Fibroblast of the aortic adventitia (primary cell): ENCODE results near the gene NRG3. TPM values are rescaled to one million over a fixed set of nuclear protein-coding genes. Genes with fewer than 3 reads are reported as not detected.

Experiments
- DNase-seq: peaks from one replicate; pipeline ENCODE4 v3.0.0-alpha.2; 2010; ENCODE audit warnings: low read depth
- H3K4me3 ChIP-seq: 2 replicates; pipeline ENCODE4 v1.5.1; 2011; ENCODE audit warnings: low read depth, mild to moderate bottlenecking, control low read depth, low read length, moderate library complexity
- CTCF ChIP-seq: IDR thresholded peaks from 2 replicates; pipeline ENCODE4 v1.5.1; 2011; ENCODE audit warnings: mild to moderate bottlenecking, low read length, control low read depth, inconsistent platforms; ENCODE audit not compliant: insufficient read depth
- total RNA-seq: library from RNA; depleted of rRNA; stranded (reverse); fragments of >200 nt; gene quantifications from 2 replicates; pipeline ENCODE4 v1.2.3, GENCODE V29; 2012; ENCODE audit warnings: low replicate concordance

Gene NRG3
- total RNA-seq, 1 donor, result not detected

DNA sequence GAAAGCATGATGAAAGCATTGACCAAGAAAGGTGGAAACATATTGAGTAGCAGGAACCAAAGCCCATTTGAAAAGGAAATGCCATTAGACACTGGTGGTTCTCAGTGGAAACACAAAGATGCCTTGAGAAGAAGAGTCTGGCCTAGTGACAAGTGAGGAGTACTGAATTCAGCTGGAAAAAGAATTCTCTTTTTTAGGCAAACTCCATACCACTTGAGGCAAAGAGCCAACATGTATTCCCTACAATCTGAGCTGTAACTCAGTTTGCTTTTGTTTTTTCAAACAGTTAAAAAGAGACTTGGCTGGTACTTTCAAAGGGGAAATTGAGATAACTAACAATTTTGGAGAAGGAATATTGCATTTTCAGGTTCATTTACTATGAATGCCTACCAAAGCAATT lies 624.0 kb downstream of the NRG3 start:
- no peak for DNase-seq

DNA sequence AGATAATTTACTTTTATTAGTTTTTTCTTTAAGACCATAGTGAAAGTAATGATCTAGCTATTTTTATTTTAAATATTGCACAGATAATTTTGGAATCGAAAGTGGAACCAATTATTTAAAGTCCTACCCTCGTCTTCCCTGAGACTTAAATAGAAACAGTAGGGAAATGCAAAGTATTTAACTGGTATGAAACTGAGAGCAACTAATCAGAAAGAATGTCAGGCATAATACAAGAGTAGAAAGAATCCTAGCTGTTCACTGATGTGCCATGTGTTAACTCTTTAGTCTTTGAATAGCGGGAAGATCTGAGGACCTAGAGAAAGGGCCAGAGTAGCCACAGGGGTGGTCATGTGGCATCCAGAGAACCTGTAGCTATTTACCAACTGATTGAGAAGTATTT lies 630.0 kb downstream of the NRG3 start:
- TF ChIP-seq CTCF, result no peak
- no peak overlapping the region for H3K4me3 ChIP-seq
- DNase-seq, result no peak

More for the DNA sequence above, 624.0 kb downstream of the NRG3 start:
- no peak for TF ChIP-seq CTCF
- H3K4me3 ChIP-seq, result no peak overlapping the region

- no peak for TF ChIP-seq CTCF
- DNase-seq, result no peak
- H3K4me3 ChIP-seq, result no peak overlapping the region
These were observed 631.8 kb downstream of the NRG3 start for GRCh38 chr10:82506680-82507376.

GRCh38 chr10:82515256-82515655 lies 640.3 kb downstream of the NRG3 start:
- no peak for TF ChIP-seq CTCF
- no peak overlapping the region for H3K4me3 ChIP-seq
- DNase-seq, result no peak

DNA sequence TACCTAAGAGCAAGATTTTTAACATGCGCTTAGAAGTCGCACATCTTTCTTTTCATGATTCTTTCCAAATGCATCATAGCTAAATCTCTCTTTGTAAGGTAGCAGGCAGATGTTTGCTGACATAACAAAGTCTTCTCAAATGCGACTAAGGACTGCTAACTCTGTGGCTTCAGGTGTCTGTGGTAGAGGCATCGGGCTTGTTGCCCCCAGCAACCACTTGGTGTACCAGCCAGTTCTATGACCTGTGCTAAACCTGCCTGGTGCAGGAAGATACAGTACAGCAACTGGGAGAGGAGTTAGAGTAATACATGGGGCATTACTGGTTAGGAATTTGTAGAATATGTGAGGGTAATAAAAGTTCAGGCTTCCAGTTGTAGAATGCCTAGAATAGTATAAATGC lies 654.1 kb downstream of the NRG3 start:
- no peak for DNase-seq
- H3K4me3 ChIP-seq, result no peak overlapping the region
- no peak for TF ChIP-seq CTCF

DNA sequence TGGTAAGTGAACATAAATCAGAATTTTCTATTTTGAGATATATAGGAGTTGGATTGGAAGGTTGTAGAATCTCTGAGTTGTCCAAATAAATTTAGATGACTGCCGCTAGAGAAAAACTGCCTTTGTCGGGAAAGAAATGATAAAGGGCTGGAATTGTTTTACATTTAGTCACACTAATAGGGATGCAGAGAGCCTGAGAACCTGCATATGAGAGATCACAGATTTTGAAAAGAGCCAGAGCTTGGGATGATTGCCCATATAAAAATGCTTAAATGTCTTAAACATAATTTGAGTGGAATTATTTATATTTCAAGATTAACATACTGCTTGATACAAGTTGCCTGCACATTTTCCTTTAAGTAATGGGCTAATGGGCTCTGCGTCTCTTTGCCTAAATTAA lies 660.5 kb downstream of the NRG3 start:
- no peak for DNase-seq
- no peak overlapping the region for H3K4me3 ChIP-seq
- no peak for TF ChIP-seq CTCF

DNA sequence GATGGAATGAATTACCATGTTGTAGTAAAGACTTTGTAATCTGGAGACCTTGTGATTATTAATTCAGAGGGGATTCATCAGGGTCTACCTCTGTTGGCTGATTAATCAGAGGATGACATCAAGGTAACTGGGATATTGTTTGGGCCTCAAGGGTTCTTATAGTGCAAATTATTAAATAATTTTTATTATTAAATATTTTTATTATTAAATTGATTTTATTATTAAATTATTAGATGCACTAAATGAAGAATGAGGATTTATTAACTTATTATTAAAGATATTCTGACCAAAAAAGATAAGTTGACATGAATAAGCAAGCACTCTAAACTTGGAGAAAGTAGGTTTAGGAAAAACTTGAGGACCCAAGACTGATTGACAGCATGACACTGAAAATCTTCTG lies 661.7 kb downstream of the NRG3 start:
- TF ChIP-seq CTCF, result no peak

More for the DNA sequence above, 661.7 kb downstream of the NRG3 start:
- no peak overlapping the region for H3K4me3 ChIP-seq
- no peak for DNase-seq
